CD4-positive, alpha-beta T cell treated with Interferon gamma for 1 hour (primary cell): ENCODE results near the gene MSI2.

Source experiments
- DNase-seq: peaks from one replicate; pipeline ENCODE4 v3.0.0-alpha.2; 2020

The MSI2 gene

GRCh38 chr17:57401556-57402488 lies 145.5 kb downstream of the MSI2 start:
- no peak for DNase-seq

GRCh38 chr17:57402681-57403180 lies 146.4 kb downstream of the MSI2 start:
- no peak for DNase-seq

- no peak for DNase-seq
Measured at GRCh38 chr17:57403236-57403635, 146.9 kb downstream of the MSI2 start.

DNA sequence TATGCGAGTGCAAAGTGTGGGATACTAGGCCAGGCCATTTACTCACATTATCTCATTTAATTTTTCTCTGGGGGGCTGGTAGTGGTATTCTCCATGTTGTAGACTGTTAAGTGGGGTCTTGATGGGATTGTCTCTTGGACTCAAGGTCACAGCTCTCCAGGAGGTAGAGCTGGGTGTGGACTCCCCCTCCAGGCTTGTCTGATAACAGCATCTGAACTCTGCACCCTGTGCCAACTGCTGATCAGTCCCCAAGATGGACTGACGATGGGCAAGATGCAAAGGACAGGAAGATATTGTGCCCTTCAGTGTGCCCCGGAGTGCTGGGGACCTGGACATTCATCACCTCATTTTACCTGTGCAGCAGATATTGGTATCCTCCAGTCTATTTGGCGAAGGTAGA lies 147.8 kb downstream of the MSI2 start:
- no peak for DNase-seq

DNA sequence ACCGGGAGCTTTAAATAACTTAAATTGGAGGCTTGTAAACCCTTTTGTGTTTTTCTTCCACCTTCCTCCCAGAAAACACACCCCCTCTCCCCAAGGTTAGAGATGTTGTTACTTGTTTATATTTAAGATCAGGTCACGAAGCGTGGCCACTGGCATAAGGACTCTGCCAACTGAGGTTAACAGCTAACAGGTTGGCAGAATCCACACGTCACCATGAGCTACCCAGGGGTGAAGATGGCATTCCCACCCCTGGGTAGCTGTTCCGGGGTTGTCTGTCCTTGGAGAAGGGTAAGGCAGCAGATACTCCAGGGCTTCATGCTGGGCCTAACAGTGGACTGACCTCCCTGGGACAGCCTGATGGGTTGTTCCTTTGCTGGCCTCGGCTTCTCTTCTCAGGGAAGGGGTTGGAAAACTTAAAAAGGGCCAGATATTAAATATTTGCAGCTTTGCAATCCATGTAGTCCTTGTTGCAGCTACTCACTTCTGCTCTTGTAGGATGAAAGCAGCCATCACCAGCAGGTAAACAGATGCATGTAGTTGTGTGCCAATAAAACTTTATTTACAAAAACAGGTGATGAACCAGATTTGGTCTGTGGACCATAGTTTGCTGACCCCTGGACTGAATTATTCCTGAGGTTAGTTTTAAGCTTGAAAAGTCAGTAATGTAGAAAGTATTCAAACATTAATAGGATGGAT lies 148.6 kb downstream of the MSI2 start:
- DNase-seq, result no peak

DNA sequence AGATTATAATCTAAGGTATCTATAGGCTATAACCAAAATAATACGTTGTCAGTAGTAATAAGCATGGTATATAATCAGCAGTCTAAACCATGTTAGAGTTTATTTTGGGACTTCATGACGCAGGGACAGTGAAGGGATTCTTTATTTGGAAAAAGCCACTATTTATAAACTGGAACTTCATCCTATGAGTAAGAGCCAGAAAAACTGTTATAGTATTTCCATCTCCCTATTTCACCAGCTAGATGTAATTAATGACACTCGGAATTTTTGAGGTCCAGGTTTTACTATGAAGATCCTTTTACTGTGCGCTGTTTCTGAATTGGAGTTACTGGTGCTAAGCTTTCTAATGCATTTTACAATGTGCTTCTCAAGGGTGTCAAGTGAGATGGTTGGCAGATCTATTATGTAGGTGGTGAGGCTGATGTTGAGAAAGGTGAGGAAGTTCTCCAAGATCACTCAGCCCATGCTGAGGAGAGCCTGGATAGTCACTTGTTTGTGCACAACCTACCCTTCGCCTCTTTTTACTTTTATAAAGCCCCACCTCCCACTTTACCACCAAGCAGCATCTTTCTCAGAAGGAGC lies 149.3 kb downstream of the MSI2 start:
- no peak for DNase-seq

DNA sequence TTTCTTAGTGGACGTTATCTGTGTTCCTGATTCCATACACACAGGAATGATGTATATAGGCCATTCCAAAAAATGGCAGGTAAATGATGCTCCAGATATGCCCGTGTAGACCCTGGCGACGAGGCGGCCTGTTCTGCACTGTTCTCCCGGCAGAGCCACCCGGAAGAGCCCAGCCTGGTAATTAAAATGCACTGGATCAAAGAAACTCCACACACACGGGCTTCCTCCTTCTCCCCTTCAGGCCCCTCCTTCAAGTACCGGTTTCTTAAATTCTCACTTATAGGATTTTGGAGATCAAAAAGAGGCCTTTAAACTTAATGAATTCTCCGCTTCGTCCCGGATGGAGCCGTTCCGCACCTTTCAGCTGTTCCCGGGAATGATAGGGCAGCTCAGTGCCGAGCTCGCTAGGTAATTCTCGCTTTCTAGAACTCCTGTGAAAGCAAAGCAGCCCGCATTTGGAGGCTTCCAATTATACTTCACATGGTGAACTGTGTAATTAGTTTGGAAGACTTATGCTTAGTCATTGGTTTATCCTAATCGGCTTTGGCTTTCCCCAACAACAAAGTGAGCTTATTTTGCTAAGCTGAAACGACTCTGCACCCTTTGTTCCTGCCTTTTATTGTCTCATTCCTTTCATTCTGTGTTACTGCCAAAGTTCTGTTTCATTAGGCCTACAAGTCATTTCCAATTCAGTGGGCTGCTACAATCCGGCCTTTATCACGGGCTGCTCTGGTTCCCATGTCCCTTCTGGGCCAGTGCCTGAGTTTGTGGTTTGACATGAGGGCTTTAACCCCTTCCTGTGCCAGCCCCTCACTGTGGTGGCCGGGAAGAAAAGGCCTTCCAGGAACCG lies 150.0 kb downstream of the MSI2 start:
- no peak for DNase-seq

GRCh38 chr17:57406981-57407286 lies 150.6 kb downstream of the MSI2 start:
- no peak for DNase-seq

GRCh38 chr17:57407287-57408070 lies 151.2 kb downstream of the MSI2 start:
- no peak for DNase-seq

- no peak for DNase-seq
Measured at GRCh38 chr17:57408071-57408811, 151.9 kb downstream of the MSI2 start.

GRCh38 chr17:57410169-57410568 lies 153.8 kb downstream of the MSI2 start:
- no peak for DNase-seq

DNA sequence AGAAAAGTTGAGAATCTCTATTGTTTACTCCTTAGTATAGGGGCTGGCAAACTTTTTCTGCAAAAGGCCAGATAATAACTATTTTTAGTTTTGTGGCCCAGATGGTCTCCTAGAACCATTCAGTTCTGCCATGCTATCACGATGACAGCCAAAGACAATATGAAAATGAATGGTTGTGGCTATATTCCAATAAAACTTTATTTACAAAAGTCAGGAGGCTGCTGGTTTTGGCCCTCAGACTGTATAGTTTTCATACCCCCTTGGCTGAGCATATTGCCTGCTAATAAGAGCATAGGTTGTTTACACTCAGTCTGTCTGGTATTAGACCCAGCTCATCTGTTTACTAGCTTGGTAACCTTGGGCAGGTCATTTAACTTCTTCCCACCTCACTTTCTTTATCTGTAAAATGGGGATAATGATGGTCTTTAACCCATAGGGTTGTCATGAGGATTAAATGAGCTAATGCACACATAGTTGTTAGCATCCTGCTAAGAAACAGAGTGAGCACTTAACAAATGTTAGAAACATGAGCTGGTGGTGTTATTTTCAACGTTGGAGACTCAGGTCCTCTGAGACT lies 156.3 kb downstream of the MSI2 start:
- no peak for DNase-seq

DNA sequence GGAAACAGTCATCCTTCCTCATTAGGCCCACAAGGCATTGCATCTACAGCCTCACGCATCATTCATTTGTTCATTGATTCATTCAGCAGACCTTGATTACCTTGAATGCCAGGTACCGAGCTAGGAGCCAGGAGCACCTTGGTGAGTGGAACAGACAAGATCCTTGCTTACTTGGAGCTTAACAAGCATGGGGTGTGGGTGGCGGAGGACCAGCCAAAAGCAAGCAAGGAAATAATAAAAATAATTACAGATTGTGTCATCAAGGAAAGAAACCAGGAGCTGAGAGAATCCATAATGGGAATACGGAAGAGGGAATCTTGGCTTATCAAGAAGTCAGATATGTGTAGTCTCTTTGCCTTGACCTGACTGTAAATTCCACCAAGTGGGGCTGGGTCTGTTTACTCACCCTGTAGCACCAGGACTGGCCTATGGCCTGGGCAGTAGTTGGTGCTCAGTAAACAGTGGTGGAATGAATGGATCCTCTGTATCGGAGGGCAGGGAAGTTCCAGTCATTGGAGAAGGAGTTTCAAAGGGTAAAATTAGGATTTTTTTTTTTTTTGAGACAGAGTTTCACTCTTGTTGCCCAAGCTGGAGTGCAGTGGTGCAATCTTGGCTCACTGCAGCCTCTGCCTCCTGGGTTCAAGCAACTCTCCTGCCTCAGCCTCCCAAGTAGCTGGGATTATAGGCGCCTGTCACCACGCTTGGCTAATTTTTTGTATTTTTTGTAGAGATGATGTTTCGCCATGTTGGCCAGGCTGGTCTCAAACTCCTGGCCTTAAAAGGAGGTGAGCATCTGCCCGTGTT lies 157.7 kb downstream of the MSI2 start:
- no peak for DNase-seq

GRCh38 chr17:57415751-57416207 lies 159.5 kb downstream of the MSI2 start:
- no peak for DNase-seq

DNA sequence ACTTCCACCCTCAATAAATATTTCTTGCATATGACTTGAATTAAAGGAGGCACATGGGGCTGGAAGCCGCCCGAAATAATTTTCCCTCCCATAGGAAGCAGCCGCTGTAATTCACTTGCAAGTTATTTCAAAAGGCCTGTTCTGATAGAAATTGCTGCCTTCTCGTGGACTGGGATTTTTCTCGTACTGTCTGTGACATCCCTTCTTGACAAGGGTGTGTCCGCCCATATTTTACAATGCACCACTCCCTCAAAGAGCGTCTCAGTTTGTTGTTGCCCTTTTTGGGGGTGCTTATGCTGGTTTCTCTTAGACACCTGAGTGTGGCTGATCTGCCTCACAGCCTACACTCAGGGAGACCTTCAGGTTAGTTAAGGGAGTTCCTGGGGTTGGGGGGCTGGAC lies 160.0 kb downstream of the MSI2 start:
- no peak for DNase-seq

- DNase-seq, result no peak
Measured at GRCh38 chr17:57417956-57418355, 161.6 kb downstream of the MSI2 start.

- DNase-seq, result no peak
Measured at GRCh38 chr17:57418463-57419246, 162.3 kb downstream of the MSI2 start.

- no peak for DNase-seq
Measured at GRCh38 chr17:57419940-57420550, 163.7 kb downstream of the MSI2 start.
